B cell (primary cell): ENCODE measurements around the gene TSPAN1.

Experiments used
- CTCF ChIP-seq: fragments of 200-600 bp; IDR thresholded peaks from one replicate; pipeline ENCODE4 v1.8.0; 2022; ENCODE audit warnings: antibody characterized with exemption, mild to moderate bottlenecking
- EZH2 ChIP-seq: IDR thresholded peaks from 2 replicates; pipeline ENCODE4 v1.6.1; 2012; ENCODE audit warnings: borderline replicate concordance, low read depth, mild to moderate bottlenecking, moderate library complexity, low read length; ENCODE audit not compliant: insufficient read depth, poor library complexity, severe bottlenecking

- TF ChIP-seq CTCF, result no peak
- no peak for TF ChIP-seq EZH2
These were observed 12.4 kb downstream of the TSPAN1 start for GRCh38 chr1:46187106-46187869.
